ENCODE data around the gene TIMP3. TPM values are rescaled to one million over a fixed set of nuclear protein-coding genes. Genes with fewer than 3 reads are reported as not detected.

Gene TIMP3
- polyA plus RNA-seq, 1 donor (not counting 4 experiments of a cell fraction or from before 2014, with no cell fraction given): 34.3 TPM

- H4K20me1 ChIP-seq (ENCODE audit: control insufficient read depth, extremely low read depth, insufficient read depth, low read length): no peaks in the 10 kb centered on the region
- TF ChIP-seq, protein P1, sequence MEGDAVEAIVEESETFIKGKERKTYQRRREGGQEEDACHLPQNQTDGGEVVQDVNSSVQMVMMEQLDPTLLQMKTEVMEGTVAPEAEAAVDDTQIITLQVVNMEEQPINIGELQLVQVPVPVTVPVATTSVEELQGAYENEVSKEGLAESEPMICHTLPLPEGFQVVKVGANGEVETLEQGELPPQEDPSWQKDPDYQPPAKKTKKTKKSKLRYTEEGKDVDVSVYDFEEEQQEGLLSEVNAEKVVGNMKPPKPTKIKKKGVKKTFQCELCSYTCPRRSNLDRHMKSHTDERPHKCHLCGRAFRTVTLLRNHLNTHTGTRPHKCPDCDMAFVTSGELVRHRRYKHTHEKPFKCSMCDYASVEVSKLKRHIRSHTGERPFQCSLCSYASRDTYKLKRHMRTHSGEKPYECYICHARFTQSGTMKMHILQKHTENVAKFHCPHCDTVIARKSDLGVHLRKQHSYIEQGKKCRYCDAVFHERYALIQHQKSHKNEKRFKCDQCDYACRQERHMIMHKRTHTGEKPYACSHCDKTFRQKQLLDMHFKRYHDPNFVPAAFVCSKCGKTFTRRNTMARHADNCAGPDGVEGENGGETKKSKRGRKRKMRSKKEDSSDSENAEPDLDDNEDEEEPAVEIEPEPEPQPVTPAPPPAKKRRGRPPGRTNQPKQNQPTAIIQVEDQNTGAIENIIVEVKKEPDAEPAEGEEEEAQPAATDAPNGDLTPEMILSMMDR (optimal IDR thresholded peaks at IDR 0.05 in 1 of 3, IDR thresholded peaks at IDR 0.05 in 1 of 3, conservative IDR thresholded peaks at IDR 0.05 in 1 of 3; ENCODE audit: extremely low read depth in 1 of 3, insufficient read depth in 2 of 3, low read length in 3 of 3): no peak
- no peak for TF ChIP-seq EZH2 (IDR thresholded peaks at IDR 0.05; ENCODE audit: low read length)
- DNase-seq (ENCODE audit: low read depth, low spot score): no peak
- no peaks in the 10 kb centered on the region for H3K79me2 ChIP-seq (ENCODE audit: control insufficient read depth, insufficient read depth, low read length)
- no peak overlapping the region for H3K4me2 ChIP-seq (ENCODE audit: control insufficient read depth, extremely low read depth, insufficient read depth, low read depth, low read length)
- H3K4me3 ChIP-seq (ENCODE audit: control insufficient read depth in 2 of 3, extremely low read depth in 1 of 3, insufficient read depth in 2 of 3, low read depth in 1 of 3, low read length in 3 of 3): no peak overlapping the region
- no peaks in the 10 kb centered on the region for H3K36me3 ChIP-seq (ENCODE audit: control insufficient read depth in 2 of 2, extremely low read depth in 1 of 2, insufficient read depth in 2 of 2, low read length in 2 of 2)
- no peak overlapping the region for H3K9ac ChIP-seq (ENCODE audit: control insufficient read depth, extremely low read depth, insufficient read depth, low read length)
- H2AFZ ChIP-seq (ENCODE audit: control insufficient read depth, low read length): no peak overlapping the region
- no peaks in the 10 kb centered on the region for H3K9me3 ChIP-seq (ENCODE audit: control insufficient read depth, low read depth, low read length)
- H3K4me1 ChIP-seq (ENCODE audit: control insufficient read depth, extremely low read depth, insufficient read depth, low read length): no peaks in the 10 kb centered on the region
- dilution Hi-C loops (cut with MboI; ENCODE audit: extremely low pct_ligation_motif_present, low sequenced_read_pairs): no loop called here
- no peak for FAIRE-seq
- no peak overlapping the region for H3K27ac ChIP-seq (ENCODE audit: control insufficient read depth, insufficient read depth, low read length)
- H3K9me1 ChIP-seq (ENCODE audit: control insufficient read depth, extremely low read depth, insufficient read depth, low read length): no peaks in the 10 kb centered on the region
- no peaks in the 10 kb centered on the region for H3K27me3 ChIP-seq (ENCODE audit: control insufficient read depth, extremely low read depth, insufficient read depth, low read length)
Measured at GRCh38 chr22:32887324-32887980, 85.9 kb downstream of the TIMP3 start.

DNA sequence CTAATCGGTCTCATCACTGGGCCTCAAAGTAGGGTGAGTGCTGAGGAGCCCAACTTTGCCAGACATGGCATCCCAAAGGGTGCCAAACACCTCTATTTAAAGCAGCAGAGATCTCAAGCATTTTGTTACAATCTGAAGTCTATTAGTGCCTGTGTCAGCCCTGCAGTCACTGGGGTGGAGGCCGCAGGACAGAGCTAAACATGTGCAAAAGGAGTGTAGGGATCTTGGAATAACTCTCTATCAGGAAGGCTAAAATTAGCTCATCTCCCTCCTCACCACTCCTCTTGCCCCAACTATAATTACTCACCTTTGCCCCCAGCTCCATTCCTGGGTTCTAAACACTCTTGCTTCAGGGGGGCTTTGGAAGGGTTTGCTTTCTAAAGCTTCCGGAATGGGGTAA is 87.5 kb downstream of the TIMP3 start:
- no peaks in the 10 kb centered on the region for H3K79me2 ChIP-seq (ENCODE audit: control insufficient read depth, insufficient read depth, low read length)
- FAIRE-seq: no peak
- H3K36me3 ChIP-seq (ENCODE audit: control insufficient read depth in 2 of 2, extremely low read depth in 1 of 2, insufficient read depth in 2 of 2, low read length in 2 of 2): no peaks in the 10 kb centered on the region
- no peak overlapping the region for H3K27ac ChIP-seq (ENCODE audit: control insufficient read depth, insufficient read depth, low read length)
- no peaks in the 10 kb centered on the region for H3K9me1 ChIP-seq (ENCODE audit: control insufficient read depth, extremely low read depth, insufficient read depth, low read length)
- no peak for DNase-seq (ENCODE audit: low read depth, low spot score)
- TF ChIP-seq EZH2 (IDR thresholded peaks at IDR 0.05; ENCODE audit: low read length): no peak
- TF ChIP-seq, protein P1 (optimal IDR thresholded peaks at IDR 0.05 in 1 of 3, IDR thresholded peaks at IDR 0.05 in 1 of 3, conservative IDR thresholded peaks at IDR 0.05 in 1 of 3; ENCODE audit: extremely low read depth in 1 of 3, insufficient read depth in 2 of 3, low read length in 3 of 3): no peak
- no peaks in the 10 kb centered on the region for H3K4me1 ChIP-seq (ENCODE audit: control insufficient read depth, extremely low read depth, insufficient read depth, low read length)
- no peak overlapping the region for H2AFZ ChIP-seq (ENCODE audit: control insufficient read depth, low read length)
- dilution Hi-C loops (cut with MboI; ENCODE audit: extremely low pct_ligation_motif_present, low sequenced_read_pairs): no loop called here
- no peaks in the 10 kb centered on the region for H4K20me1 ChIP-seq (ENCODE audit: control insufficient read depth, extremely low read depth, insufficient read depth, low read length)
- H3K9me3 ChIP-seq (ENCODE audit: control insufficient read depth, low read depth, low read length): no peaks in the 10 kb centered on the region
- H3K27me3 ChIP-seq (ENCODE audit: control insufficient read depth, extremely low read depth, insufficient read depth, low read length): no peaks in the 10 kb centered on the region
- H3K9ac ChIP-seq (ENCODE audit: control insufficient read depth, extremely low read depth, insufficient read depth, low read length): no peak overlapping the region
- no peak overlapping the region for H3K4me3 ChIP-seq (ENCODE audit: control insufficient read depth in 2 of 3, extremely low read depth in 1 of 3, insufficient read depth in 2 of 3, low read depth in 1 of 3, low read length in 3 of 3)
- no peak overlapping the region for H3K4me2 ChIP-seq (ENCODE audit: control insufficient read depth, extremely low read depth, insufficient read depth, low read depth, low read length)
